NB4 (cell line): ENCODE results near the gene LPO.

Source experiments
- CTCF ChIP-seq: IDR thresholded peaks from one replicate; pipeline ENCODE4 v1.5.1; 2012; ENCODE audit warnings: low read depth, low read length
- MAX ChIP-seq: IDR thresholded peaks from 2 replicates; pipeline ENCODE4 v1.6.1; 2011; ENCODE audit warnings: low read depth, low read length
- MYC ChIP-seq: IDR thresholded peaks from 2 replicates; pipeline ENCODE4 v1.6.1; 2011; ENCODE audit warnings: low read depth, low read length
- POLR2A ChIP-seq: IDR thresholded peaks from 2 replicates; pipeline ENCODE4 v1.6.1; 2011; ENCODE audit warnings: mild to moderate bottlenecking; ENCODE audit not compliant: insufficient read length; ENCODE audit errors: extremely low read depth

GRCh38 chr17:58269557-58270291 is 31.3 kb downstream of the LPO start:
- TF ChIP-seq CTCF, result no peak
- TF ChIP-seq POLR2A, result no peak
- no peak for TF ChIP-seq MAX
- TF ChIP-seq MYC, result no peak
